RWPE1 (cell line): ENCODE results near the gene PARN.
"Not testable (repeated sequence)": the region's sequence is repeated elsewhere in the genome, so short reads cannot be mapped to it uniquely, and the experiment has no call there.

Experiments used
- CTCF ChIA-PET: fragments of 350-600 bp; sonication (Branson Sonifier 250); formaldehyde crosslinking; extraction: SDS; loops from one replicate; lab custom pipeline; 2021; lab: Yijun Ruan, JAX
- POLR2A ChIA-PET: fragments of 400-600 bp; formaldehyde crosslinking; extraction: SDS; loops from one replicate; lab custom pipeline; 2020; ENCODE audit warnings: antibody characterized with exemption; ENCODE audit not compliant: low non-redundant PET; lab: Yijun Ruan, JAX
- DNase-seq: peaks from one replicate; pipeline ENCODE4 v3.0.0; 2012; ENCODE audit warnings: low spot score
- H3K27ac ChIP-seq: fragments of 450-650 bp; 2 replicates; pipeline ENCODE4 v1.5.1; 2017
- TF ChIP-seq, protein P1 (sequence below): fragments of 450-650 bp; conservative IDR thresholded peaks from 2 replicates; pipeline ENCODE4 v1.5.1; 2017; ENCODE audit warnings: low read depth, mild to moderate bottlenecking

The PARN gene

DNA sequence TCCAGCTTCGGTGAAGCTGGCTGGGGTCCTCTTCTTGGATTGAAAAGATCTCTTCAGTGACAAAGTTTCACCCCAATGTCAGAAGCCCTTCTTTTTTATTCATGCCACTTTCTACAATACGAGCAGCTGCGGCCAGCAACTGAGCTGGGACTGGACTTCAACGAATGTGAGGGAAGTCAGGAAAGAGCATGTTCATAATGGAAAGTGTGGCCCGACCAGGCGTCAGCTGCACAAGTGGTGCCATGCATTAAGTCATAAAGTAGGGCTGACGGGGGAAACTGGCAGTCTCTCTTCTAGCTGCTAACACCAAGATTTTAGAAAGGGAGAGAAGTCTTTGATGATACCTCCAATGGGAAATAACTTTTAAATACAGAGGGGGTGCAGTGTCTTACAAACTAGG, 192.6 kb downstream of the PARN start:
- CTCF ChIA-PET, result no interaction called here
- no peak for DNase-seq
- H3K27ac ChIP-seq, result no peak overlapping the region
- TF ChIP-seq, protein P1, sequence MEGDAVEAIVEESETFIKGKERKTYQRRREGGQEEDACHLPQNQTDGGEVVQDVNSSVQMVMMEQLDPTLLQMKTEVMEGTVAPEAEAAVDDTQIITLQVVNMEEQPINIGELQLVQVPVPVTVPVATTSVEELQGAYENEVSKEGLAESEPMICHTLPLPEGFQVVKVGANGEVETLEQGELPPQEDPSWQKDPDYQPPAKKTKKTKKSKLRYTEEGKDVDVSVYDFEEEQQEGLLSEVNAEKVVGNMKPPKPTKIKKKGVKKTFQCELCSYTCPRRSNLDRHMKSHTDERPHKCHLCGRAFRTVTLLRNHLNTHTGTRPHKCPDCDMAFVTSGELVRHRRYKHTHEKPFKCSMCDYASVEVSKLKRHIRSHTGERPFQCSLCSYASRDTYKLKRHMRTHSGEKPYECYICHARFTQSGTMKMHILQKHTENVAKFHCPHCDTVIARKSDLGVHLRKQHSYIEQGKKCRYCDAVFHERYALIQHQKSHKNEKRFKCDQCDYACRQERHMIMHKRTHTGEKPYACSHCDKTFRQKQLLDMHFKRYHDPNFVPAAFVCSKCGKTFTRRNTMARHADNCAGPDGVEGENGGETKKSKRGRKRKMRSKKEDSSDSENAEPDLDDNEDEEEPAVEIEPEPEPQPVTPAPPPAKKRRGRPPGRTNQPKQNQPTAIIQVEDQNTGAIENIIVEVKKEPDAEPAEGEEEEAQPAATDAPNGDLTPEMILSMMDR, result no peak
- POLR2A ChIA-PET, result no interaction called here

DNA sequence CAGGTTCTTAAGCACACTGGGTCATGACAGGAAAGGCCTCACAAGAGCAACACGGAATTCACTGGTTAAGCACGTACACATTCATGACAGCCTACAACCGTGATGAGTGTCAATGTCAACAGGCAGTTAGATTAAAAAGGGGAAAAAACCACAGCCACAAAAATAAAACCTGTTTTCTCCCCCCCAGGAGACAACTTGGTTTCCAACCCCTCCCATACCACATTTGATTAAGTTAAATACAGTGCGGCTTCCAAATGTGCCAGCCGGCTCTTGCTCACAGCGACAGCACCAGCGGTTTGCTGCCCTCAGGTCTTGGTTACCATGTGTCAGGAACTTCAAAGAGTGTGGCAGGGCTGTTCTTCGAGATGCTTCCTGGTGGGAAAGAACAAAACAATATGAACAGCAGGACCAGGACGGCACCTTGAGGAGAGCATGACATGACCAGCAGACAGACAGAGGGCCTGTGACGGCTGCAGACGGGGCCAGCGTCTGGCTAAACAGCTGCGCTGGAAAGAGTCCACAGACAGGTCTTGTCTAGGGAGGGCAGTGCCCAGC, 193.6 kb downstream of the PARN start:
- ChIA-PET POLR2A (no interaction called here), CTCF (no interaction called here)
- H3K27ac ChIP-seq, result no peak overlapping the region
- no peak for DNase-seq
- TF ChIP-seq, protein P1, result no peak

DNA sequence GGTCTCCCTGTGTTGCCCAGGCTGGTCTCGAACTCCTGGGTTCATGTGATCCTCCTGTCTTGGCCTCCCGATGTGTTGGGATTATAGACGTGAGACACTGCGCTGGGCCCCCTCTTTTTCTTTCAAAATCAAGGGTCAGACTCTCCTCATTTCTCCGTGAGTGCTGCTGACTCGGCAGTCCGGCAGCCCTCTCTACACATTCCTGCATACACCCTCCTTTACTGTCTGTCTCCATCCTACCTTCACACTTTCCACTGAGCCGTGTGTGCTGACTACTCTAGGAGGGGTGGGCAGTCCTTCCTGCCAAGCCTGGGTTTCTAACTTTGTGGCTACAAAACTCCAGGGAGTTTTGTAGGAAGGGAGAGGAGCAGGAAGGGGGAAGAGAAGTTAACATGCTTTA, 195.2 kb downstream of the PARN start:
- CTCF ChIA-PET, result no interaction called here
- POLR2A ChIA-PET, result no interaction called here
- no peak overlapping the region for H3K27ac ChIP-seq
- TF ChIP-seq, protein P1, result no peak
- no peak for DNase-seq

DNA sequence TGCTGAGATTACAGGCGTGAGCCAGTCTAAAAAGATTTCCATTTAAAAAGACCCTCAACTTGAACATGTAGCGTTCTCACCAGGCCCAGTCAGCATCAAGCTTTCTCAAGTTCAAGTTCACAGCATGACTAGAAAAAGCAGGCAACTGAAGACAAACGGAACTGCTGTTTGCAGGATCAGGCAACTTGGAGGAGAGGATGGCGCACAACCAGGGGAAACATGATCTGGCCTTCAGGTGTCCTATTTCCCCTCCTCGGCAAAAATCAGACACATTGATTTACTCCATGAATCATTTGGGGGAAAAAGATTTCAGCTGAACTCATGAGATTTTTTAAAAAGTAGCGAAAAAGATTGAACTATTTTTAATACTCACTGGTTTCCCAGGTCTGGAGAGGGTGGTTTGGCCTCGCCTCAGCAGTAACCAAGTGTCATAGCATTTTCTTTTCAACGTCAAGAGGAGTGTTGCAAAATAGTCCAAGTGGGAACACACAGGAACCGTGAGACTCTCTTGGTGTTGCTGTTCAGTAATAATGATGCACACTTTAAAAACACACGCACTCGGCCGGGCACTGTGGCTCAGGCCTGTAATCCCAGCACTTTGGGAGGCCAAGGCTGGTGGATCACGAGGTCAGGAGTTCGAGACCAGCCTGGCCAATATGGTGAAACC, 201.0 kb downstream of the PARN start:
- POLR2A ChIA-PET, H3K27ac ChIP-seq, DNase-seq: not testable (repeated sequence)
- CTCF ChIA-PET, result interaction anchor here (0.9 kb wide), 1 partner anchor 10 kb away, joined by 3 read pairs; no protein-coding TSS in a partner anchor

DNA sequence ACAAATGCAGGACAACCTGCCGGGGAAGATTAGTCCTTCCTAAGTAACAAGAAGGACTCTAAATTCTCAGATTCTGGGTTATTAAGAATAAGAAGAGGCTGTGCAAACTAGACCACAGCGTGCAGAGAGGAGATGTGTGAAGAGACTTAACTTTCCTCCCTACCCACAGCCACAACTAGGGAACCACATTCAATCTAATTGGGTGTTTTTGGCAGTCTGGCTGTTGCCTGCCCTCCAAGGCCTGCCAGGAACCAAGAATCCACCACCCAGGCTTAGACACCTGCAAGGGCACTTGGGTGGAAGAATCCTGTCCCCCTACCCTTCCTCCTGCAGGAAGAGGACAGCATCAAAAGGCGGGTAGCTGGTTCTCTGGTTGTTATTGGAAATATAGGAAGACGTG, 202.0 kb downstream of the PARN start:
- no peak overlapping the region for H3K27ac ChIP-seq

DNA sequence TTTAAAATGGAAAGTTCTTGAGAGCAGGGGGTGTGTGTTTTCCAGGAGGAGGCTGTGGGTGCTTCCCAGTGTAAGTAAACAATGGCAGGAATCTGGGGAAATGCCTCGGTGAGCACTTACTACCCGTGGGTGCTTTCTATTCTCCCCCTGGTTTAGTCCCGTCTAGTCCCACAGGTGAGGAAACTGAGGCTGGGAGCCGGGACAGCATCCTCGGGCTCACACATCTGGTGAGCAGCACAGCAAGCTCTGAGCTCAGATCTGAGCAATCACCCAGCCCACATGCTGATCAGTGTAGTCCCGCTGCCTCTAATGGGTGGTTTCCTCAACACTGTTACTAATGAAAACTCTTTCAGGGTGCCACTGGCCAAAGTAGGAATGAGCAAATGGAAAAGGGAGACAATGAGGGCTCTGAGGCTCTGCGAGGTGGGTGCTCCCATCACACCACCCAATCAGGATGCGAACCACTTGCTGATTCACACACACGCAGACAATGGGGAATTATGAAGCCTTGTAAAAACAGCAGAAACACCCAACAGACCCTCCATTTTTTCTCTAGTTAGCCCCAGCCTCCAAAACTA, 202.6 kb downstream of the PARN start:
- no peak overlapping the region for H3K27ac ChIP-seq
- TF ChIP-seq, protein P1, result no peak
- POLR2A ChIA-PET, result no interaction called here
- no peak for DNase-seq
- CTCF ChIA-PET, result no interaction called here

More for the DNA sequence above, 202.0 kb downstream of the PARN start:
- no peak for DNase-seq
- TF ChIP-seq, protein P1, result no peak
- ChIA-PET CTCF (no interaction called here), POLR2A (no interaction called here)

DNA sequence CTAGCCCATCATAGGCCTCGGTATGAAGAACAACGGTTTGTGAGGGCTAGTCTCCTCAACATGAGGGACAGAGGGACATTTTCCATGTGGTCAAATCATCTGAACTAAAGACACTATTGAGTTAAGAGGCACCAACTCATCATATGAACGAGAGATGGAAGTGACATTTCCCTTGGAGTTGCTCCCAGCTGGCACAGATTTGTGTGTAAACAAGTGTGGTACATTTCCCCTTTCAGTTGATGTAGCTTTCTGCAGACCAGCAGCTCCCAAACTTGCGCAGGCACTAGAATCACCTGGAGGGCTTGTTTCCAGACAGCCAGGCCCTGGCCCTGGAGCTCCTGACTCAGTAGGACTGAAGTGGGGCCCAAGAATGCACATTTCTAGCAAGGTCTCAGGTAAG, 205.5 kb downstream of the PARN start:
- no peak for DNase-seq
- TF ChIP-seq, protein P1, result no peak
- ChIA-PET POLR2A (no interaction called here), CTCF (interaction anchor here (0.6 kb wide), 1 partner anchor 1351 kb away, joined by 5 read pairs; no protein-coding TSS in a partner anchor)
- H3K27ac ChIP-seq, result no peak overlapping the region
